Nephron (organoid): ENCODE measurements around the gene SPATA6L.
"Not testable (repeated sequence)": the region's sequence is repeated elsewhere in the genome, so short reads cannot be mapped to it uniquely, and the experiment has no call there.

Experiments
- H3K27ac Mint-ChIP-seq, 3 experiments: 2 replicates each; pipeline ENCODE4 v1.8.0; 2020; ENCODE audit warnings: mixed read lengths in 3 of 3, mild to moderate bottlenecking in 2 of 3, moderate library complexity in 1 of 3
- H3K27me3 Mint-ChIP-seq: 2 replicates; pipeline ENCODE4 v1.8.0; 2021; ENCODE audit warnings: low read depth, mild to moderate bottlenecking, moderate library complexity, mixed read lengths
- H3K36me3 Mint-ChIP-seq: 2 replicates; pipeline ENCODE4 v1.8.0; 2020; ENCODE audit warnings: low read depth, mixed read lengths
- H3K4me1 Mint-ChIP-seq: 2 replicates; pipeline ENCODE4 v1.8.0; 2020; ENCODE audit warnings: mixed read lengths
- H3K4me3 Mint-ChIP-seq, 3 experiments: 2 replicates each; pipeline ENCODE4 v1.8.0; 2020; ENCODE audit warnings: mild to moderate bottlenecking in 3 of 3, mixed read lengths in 3 of 3, moderate library complexity in 2 of 3
- H3K9me3 Mint-ChIP-seq: 2 replicates; pipeline ENCODE4 v1.8.0; 2020; ENCODE audit warnings: mixed read lengths
- CTCF ChIP-seq, 3 experiments: fragments of 200-600 bp; sonication (generic); IDR thresholded peaks; one replicate each; pipeline ENCODE4 v1.5.0; 2021; ENCODE audit warnings: antibody characterized with exemption in 3 of 3; ENCODE audit not compliant: unreplicated experiment in 3 of 3

The SPATA6L gene

GRCh38 chr9:4661165-4661564 is 5.1 kb downstream of the SPATA6L start:
- H3K4me1 Mint-ChIP-seq, result peaks cover 34% of the 10 kb centered on the region

GRCh38 chr9:4660665-4661064 is 5.6 kb downstream of the SPATA6L start:
- not testable (repeated sequence) for H3K9me3 Mint-ChIP-seq, H3K27ac Mint-ChIP-seq, H3K36me3 Mint-ChIP-seq, H3K27me3 Mint-ChIP-seq
- H3K4me1 Mint-ChIP-seq, result peaks cover 29% of the 10 kb centered on the region
- peak overlapping the region in 2 of 3 experiments; percentile 40 to 42 for H3K4me3 Mint-ChIP-seq

More at GRCh38 chr9:4661165-4661564, 5.1 kb downstream of the SPATA6L start:
- Mint-ChIP-seq H3K36me3 (no peaks in the 10 kb centered on the region), H3K4me3 (peak overlapping the region; percentile 81 to 90 (median 88)), H3K27ac (no peak overlapping the region), H3K9me3 (peaks cover 2% of the 10 kb centered on the region), H3K27me3 (peaks cover 5% of the 10 kb centered on the region)
- no peak for TF ChIP-seq CTCF (IDR thresholded peaks at IDR 0.05; ENCODE audit: unreplicated experiment in 3 of 3)

GRCh38 chr9:4657426-4658159 is 8.7 kb downstream of the SPATA6L start:
- Mint-ChIP-seq H3K36me3 (no peaks in the 10 kb centered on the region), H3K27ac (no peak overlapping the region), H3K9me3 (peaks cover 2% of the 10 kb centered on the region), H3K4me1 (peaks cover 10% of the 10 kb centered on the region), H3K4me3 (no peak overlapping the region), H3K27me3 (no peaks in the 10 kb centered on the region)
- TF ChIP-seq CTCF (IDR thresholded peaks at IDR 0.05; ENCODE audit: unreplicated experiment in 3 of 3), result no peak

GRCh38 chr9:4656621-4657020 is 9.7 kb downstream of the SPATA6L start:
- no peak for TF ChIP-seq CTCF (IDR thresholded peaks at IDR 0.05; ENCODE audit: unreplicated experiment in 3 of 3)
- H3K36me3 Mint-ChIP-seq, result no peaks in the 10 kb centered on the region
- no peak overlapping the region for H3K27ac Mint-ChIP-seq
- H3K27me3 Mint-ChIP-seq, result no peaks in the 10 kb centered on the region
- H3K4me1 Mint-ChIP-seq, result peaks cover 3% of the 10 kb centered on the region
- H3K4me3 Mint-ChIP-seq, result no peak overlapping the region
- H3K9me3 Mint-ChIP-seq, result peaks cover 2% of the 10 kb centered on the region

GRCh38 chr9:4656196-4656595 is 10.1 kb downstream of the SPATA6L start:
- H3K4me1 Mint-ChIP-seq, H3K4me3 Mint-ChIP-seq, H3K9me3 Mint-ChIP-seq, H3K27ac Mint-ChIP-seq, H3K36me3 Mint-ChIP-seq, H3K27me3 Mint-ChIP-seq: not testable (repeated sequence)

- no peaks in the 10 kb centered on the region for H3K9me3 Mint-ChIP-seq
- H3K36me3 Mint-ChIP-seq, result no peaks in the 10 kb centered on the region
- H3K27ac Mint-ChIP-seq, result no peak overlapping the region
- no peak for TF ChIP-seq CTCF (IDR thresholded peaks at IDR 0.05; ENCODE audit: unreplicated experiment in 3 of 3)
- no peak overlapping the region for H3K4me3 Mint-ChIP-seq
- H3K27me3 Mint-ChIP-seq, result no peaks in the 10 kb centered on the region
- H3K4me1 Mint-ChIP-seq, result no peaks in the 10 kb centered on the region
Measured at GRCh38 chr9:4654538-4654937, 11.7 kb downstream of the SPATA6L start.

GRCh38 chr9:4654084-4654483 is 12.2 kb downstream of the SPATA6L start:
- Mint-ChIP-seq H3K27ac (no peak overlapping the region), H3K27me3 (no peaks in the 10 kb centered on the region), H3K4me1 (no peaks in the 10 kb centered on the region), H3K4me3 (no peak overlapping the region), H3K36me3 (no peaks in the 10 kb centered on the region), H3K9me3 (no peaks in the 10 kb centered on the region)
- no peak for TF ChIP-seq CTCF (IDR thresholded peaks at IDR 0.05; ENCODE audit: unreplicated experiment in 3 of 3)
